GM23338 (cell line): ENCODE data around the gene SEMA5A. TPM values are rescaled to one million over a fixed set of nuclear protein-coding genes. Genes with fewer than 3 reads are reported as not detected.

Experiments
- ATAC-seq: fragments of 200-7000 bp; cut with Tn5 transposase; 3 replicates; pipeline ENCODE4 v1.9.1; 2020
- DNase-seq: peaks from one replicate; pipeline ENCODE4 v3.0.0-alpha.2; 2015; ENCODE audit warnings: low spot score
- H2AFZ ChIP-seq: fragments of 200-600 bp; sonication (generic); 2 replicates; pipeline ENCODE4 v1.8.0; 2016; ENCODE audit warnings: antibody characterized with exemption, mild to moderate bottlenecking, moderate library complexity
- H3F3A ChIP-seq: fragments of 200-600 bp; sonication (generic); replicated peaks from 2 replicates; pipeline ENCODE4 v1.8.0; 2017; ENCODE audit warnings: antibody characterized with exemption, mixed run types, low read depth
- H3K27ac ChIP-seq: fragments of 200-600 bp; sonication (generic); 2 replicates; pipeline ENCODE4 v1.6.1; 2016; ENCODE audit warnings: low read depth
- H3K27me3 ChIP-seq: fragments of 200-600 bp; sonication (generic); 2 replicates; pipeline ENCODE4 v1.8.0; 2016; ENCODE audit warnings: mild to moderate bottlenecking, mixed run types, moderate library complexity; ENCODE audit not compliant: insufficient read depth
- H3K36me3 ChIP-seq: fragments of 200-600 bp; sonication (generic); 2 replicates; pipeline ENCODE4 v1.8.0; 2016; ENCODE audit warnings: mild to moderate bottlenecking; ENCODE audit not compliant: insufficient read depth
- H3K4me1 ChIP-seq: fragments of 200-600 bp; sonication (generic); 2 replicates; pipeline ENCODE4 v1.8.0; 2016; ENCODE audit warnings: mild to moderate bottlenecking, moderate library complexity; ENCODE audit not compliant: insufficient read depth
- H3K4me2 ChIP-seq: fragments of 200-600 bp; sonication (generic); 2 replicates; pipeline ENCODE4 v1.7.1; 2017; ENCODE audit warnings: mixed run types
- H3K4me3 ChIP-seq: fragments of 200-600 bp; sonication (generic); 2 replicates; pipeline ENCODE4 v1.6.1; 2016; ENCODE audit warnings: mixed run types
- H3K79me2 ChIP-seq: fragments of 200-600 bp; sonication (generic); replicated peaks from 2 replicates; pipeline ENCODE4 v1.8.0; 2017; ENCODE audit warnings: mild to moderate bottlenecking; ENCODE audit not compliant: insufficient read depth
- H3K9me2 ChIP-seq: fragments of 200-600 bp; sonication (generic); 2 replicates; pipeline ENCODE4 v1.8.0; 2017; ENCODE audit not compliant: insufficient read depth
- H4K20me1 ChIP-seq: fragments of 200-600 bp; sonication (generic); replicated peaks from 2 replicates; pipeline ENCODE4 v1.8.0; 2017; ENCODE audit warnings: mild to moderate bottlenecking; ENCODE audit not compliant: insufficient read depth
- H3K27ac Mint-ChIP-seq: 2 replicates; pipeline ENCODE4 v1.8.0; 2020; ENCODE audit warnings: inconsistent platforms, mild to moderate bottlenecking, moderate library complexity, mixed read lengths
- H3K27me3 Mint-ChIP-seq: 3 replicates; pipeline ENCODE4 v1.8.0; 2022; ENCODE audit warnings: low read depth, mild to moderate bottlenecking, moderate library complexity, mixed read lengths, inconsistent platforms; ENCODE audit not compliant: insufficient read depth, poor library complexity
- H3K36me3 Mint-ChIP-seq: 3 replicates; pipeline ENCODE4 v1.8.0; 2021; ENCODE audit warnings: low read depth, mild to moderate bottlenecking, inconsistent platforms, moderate library complexity, mixed read lengths
- H3K4me1 Mint-ChIP-seq: 3 replicates; pipeline ENCODE4 v1.8.0; 2020; ENCODE audit warnings: mild to moderate bottlenecking, inconsistent platforms, mixed read lengths
- H3K4me3 Mint-ChIP-seq: 3 replicates; pipeline ENCODE4 v1.8.0; 2021; ENCODE audit warnings: moderate library complexity, mild to moderate bottlenecking, inconsistent platforms, mixed read lengths
- H3K9me3 Mint-ChIP-seq: 3 replicates; pipeline ENCODE4 v1.8.0; 2020; ENCODE audit warnings: moderate library complexity, mild to moderate bottlenecking, inconsistent platforms, mixed read lengths
- CREB1 ChIP-seq: fragments of 250-450 bp; sonication (Bioruptor Pico); IDR thresholded peaks from 2 replicates; pipeline ENCODE4 v1.5.0; 2020; ENCODE audit warnings: low read depth, mild to moderate bottlenecking, moderate library complexity
- EZH2 ChIP-seq: fragments of 200-600 bp; sonication (generic); IDR thresholded peaks from one replicate; pipeline ENCODE4 v1.8.0; 2017; ENCODE audit warnings: antibody characterized with exemption, mild to moderate bottlenecking, low read depth; ENCODE audit not compliant: unreplicated experiment
- EZH2phosphoT487 ChIP-seq: fragments of 200-600 bp; sonication (generic); IDR thresholded peaks from one replicate; pipeline ENCODE4 v1.8.1; 2018; ENCODE audit warnings: antibody characterized with exemption; ENCODE audit not compliant: unreplicated experiment
- NANOG ChIP-seq: IDR thresholded peaks from 2 replicates; pipeline ENCODE4 v1.6.1; 2016; ENCODE audit warnings: antibody characterized with exemption, borderline replicate concordance
- POLR2AphosphoS5 ChIP-seq: IDR thresholded peaks from 2 replicates; pipeline ENCODE4 v1.6.1; 2016; ENCODE audit warnings: antibody characterized with exemption, low read depth
- STAT1 ChIP-seq: IDR thresholded peaks from one replicate; pipeline ENCODE4 v1.6.1; 2016; ENCODE audit warnings: antibody characterized with exemption; ENCODE audit not compliant: unreplicated experiment
- ZNF331 ChIP-seq: fragments of 250-450 bp; sonication (Bioruptor Pico); IDR thresholded peaks from 2 replicates; pipeline ENCODE4 v1.5.0; 2020; ENCODE audit warnings: low read depth, mild to moderate bottlenecking, moderate library complexity
- ZNF462 ChIP-seq: fragments of 250-450 bp; sonication (Bioruptor Pico); IDR thresholded peaks from 2 replicates; pipeline ENCODE4 v1.5.0; 2020; ENCODE audit warnings: mild to moderate bottlenecking, moderate library complexity
- polyA plus RNA-seq: library from polyadenylated mRNA; unstranded; fragments of >200 nt; fragmentation: Nextera tagmentation; extraction: Ambion mirVana; gene quantifications from 2 replicates; pipeline ENCODE4 v1.2.1, GENCODE V29; 2016
- total RNA-seq: library from RNA; depleted of rRNA; stranded (reverse); fragments of >200 nt; shearing (Covaris generic); gene quantifications from 2 replicates; pipeline ENCODE4 v1.2.3, GENCODE V29; 2014
- TF ChIP-seq, protein P1 (sequence below), 2 experiments: fragments of 200-600 bp in 1 of 2; sonication (generic) in 1 of 2; conservative IDR thresholded peaks; 2 replicates each; pipeline versions ENCODE4 v1.5.1 to v1.6.1; 2016 to 2017; ENCODE audit warnings: antibody characterized with exemption in 2 of 2, low read depth in 2 of 2, mild to moderate bottlenecking in 2 of 2, moderate library complexity in 1 of 2

The SEMA5A gene
- total and polyA plus RNA-seq, 2 experiments from 2014 or later, result 2.1 to 8.1 TPM

- ATAC-seq (peak; percentile 82), DNase-seq (peak; percentile 33)
- Histone ChIP-seq H3K9me2 (0 out of 2 replicates have a peak, but pooled peaks cover 5% of the 10 kb centered on the region), H3K27ac (peak overlapping the region; percentile 85), H3K4me1 (peaks cover 25% of the 10 kb centered on the region), H3K4me3 (no peak overlapping the region), H3K79me2 (no peaks in the 10 kb centered on the region), H4K20me1 (no peaks in the 10 kb centered on the region), H3K27me3 (no peaks in the 10 kb centered on the region), H3K4me2 (peak overlapping the region; percentile 56), H2AFZ (0 out of 2 replicates have a peak overlapping the region, but pooled peaks have one; percentile 19), H3F3A (0 out of 2 replicates have a peak, but pooled peaks cover 3% of the 10 kb centered on the region), H3K36me3 (no peaks in the 10 kb centered on the region)
- Mint-ChIP-seq H3K4me1 (peaks cover 29% of the 10 kb centered on the region), H3K9me3 (peaks cover 3% of the 10 kb centered on the region; the same call in 1 of the 3 replicates), H3K36me3 (peaks cover 5% of the 10 kb centered on the region; the same call in 1 of the 3 replicates), H3K4me3 (peak overlapping the region; percentile 39; the same call in 1 of the 3 replicates), H3K27ac (peak overlapping the region; percentile 85), H3K27me3 (peaks cover 4% of the 10 kb centered on the region)
- TF ChIP-seq STAT1, result no peak
- peak; percentile 33; the same call in 1 of the 2 replicates for TF ChIP-seq ZNF462 (CRISPR knock-in tag)
- no peak for TF ChIP-seq NANOG
These were observed 89.9 kb downstream of the SEMA5A start for GRCh38 chr5:9455826-9456434.

DNA sequence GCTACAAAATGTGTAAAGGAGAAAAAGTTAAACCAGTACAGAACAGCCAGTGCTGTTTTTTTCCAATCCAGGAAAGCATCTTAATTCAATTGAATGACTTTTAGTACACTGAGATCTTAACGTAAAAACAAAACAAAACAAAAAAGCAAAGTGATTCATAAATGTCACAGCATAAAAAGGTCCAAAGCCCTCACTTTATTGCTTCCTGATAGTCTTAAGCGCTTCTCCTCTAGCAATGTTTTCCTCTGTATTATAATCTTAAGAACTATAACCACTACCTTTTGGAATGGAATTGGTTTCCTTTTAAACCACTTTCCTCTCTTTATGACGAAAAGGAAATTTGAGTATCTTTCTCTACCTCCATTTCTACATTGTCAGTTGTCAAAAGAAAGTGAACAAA lies 91.4 kb downstream of the SEMA5A start:
- Histone ChIP-seq H4K20me1 (no peaks in the 10 kb centered on the region), H3K9me2 (0 out of 2 replicates have a peak, but pooled peaks cover 5% of the 10 kb centered on the region), H3K4me1 (peaks cover 28% of the 10 kb centered on the region), H3K4me2 (no peak overlapping the region), H2AFZ (no peak overlapping the region), H3K4me3 (no peak overlapping the region), H3K36me3 (no peaks in the 10 kb centered on the region), H3K79me2 (no peaks in the 10 kb centered on the region; the same call in 1 of the 2 replicates), H3K27ac (no peak overlapping the region), H3K27me3 (no peaks in the 10 kb centered on the region), H3F3A (0 out of 2 replicates have a peak, but pooled peaks cover 3% of the 10 kb centered on the region)
- Mint-ChIP-seq H3K27me3 (peaks cover 4% of the 10 kb centered on the region), H3K36me3 (peaks cover 5% of the 10 kb centered on the region; the same call in 1 of the 3 replicates), H3K27ac (no peak overlapping the region), H3K4me3 (no peak overlapping the region), H3K9me3 (peaks cover 3% of the 10 kb centered on the region; the same call in 1 of the 3 replicates), H3K4me1 (peaks cover 29% of the 10 kb centered on the region)
- ATAC-seq (no peak), DNase-seq (no peak)
- TF ChIP-seq POLR2AphosphoS5 (no peak), EZH2phosphoT487 (no peak), NANOG (no peak), CREB1 (CRISPR knock-in tag) (no peak), EZH2 (no peak), ZNF331 (CRISPR knock-in tag) (no peak)
- TF ChIP-seq, protein P1, sequence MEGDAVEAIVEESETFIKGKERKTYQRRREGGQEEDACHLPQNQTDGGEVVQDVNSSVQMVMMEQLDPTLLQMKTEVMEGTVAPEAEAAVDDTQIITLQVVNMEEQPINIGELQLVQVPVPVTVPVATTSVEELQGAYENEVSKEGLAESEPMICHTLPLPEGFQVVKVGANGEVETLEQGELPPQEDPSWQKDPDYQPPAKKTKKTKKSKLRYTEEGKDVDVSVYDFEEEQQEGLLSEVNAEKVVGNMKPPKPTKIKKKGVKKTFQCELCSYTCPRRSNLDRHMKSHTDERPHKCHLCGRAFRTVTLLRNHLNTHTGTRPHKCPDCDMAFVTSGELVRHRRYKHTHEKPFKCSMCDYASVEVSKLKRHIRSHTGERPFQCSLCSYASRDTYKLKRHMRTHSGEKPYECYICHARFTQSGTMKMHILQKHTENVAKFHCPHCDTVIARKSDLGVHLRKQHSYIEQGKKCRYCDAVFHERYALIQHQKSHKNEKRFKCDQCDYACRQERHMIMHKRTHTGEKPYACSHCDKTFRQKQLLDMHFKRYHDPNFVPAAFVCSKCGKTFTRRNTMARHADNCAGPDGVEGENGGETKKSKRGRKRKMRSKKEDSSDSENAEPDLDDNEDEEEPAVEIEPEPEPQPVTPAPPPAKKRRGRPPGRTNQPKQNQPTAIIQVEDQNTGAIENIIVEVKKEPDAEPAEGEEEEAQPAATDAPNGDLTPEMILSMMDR (conservative IDR thresholded peaks at IDR 0.05; ENCODE audit: low read depth in 2 of 2), result no peak
